Vagina (tissue), 2 donors: ENCODE results near the gene MT1B.

Experiments used
- CTCF ChIP-seq, 3 experiments: fragments of 450-650 bp in 2 of 3; fragments of 200-600 bp in 1 of 3; sonication (generic) in 1 of 3; IDR thresholded peaks; one replicate each; pipeline ENCODE4 v1.5.1; 2017 to 2019; ENCODE audit warnings: antibody characterized with exemption in 3 of 3, mild to moderate bottlenecking in 2 of 3, moderate library complexity in 2 of 3
- POLR2AphosphoS5 ChIP-seq, 2 donors: sonication (generic); formaldehyde crosslinking; IDR thresholded peaks; one replicate each; pipeline ENCODE4 v1.9.0; 2017; ENCODE audit warnings: antibody characterized with exemption in 2 of 2, mild to moderate bottlenecking in 2 of 2, low read depth in 1 of 2; ENCODE audit not compliant: insufficient read depth in 1 of 2

- TF ChIP-seq POLR2AphosphoS5 (IDR thresholded peaks at IDR 0.05; ENCODE audit: insufficient read depth in 1 of 2, low read depth in 1 of 2) (no peak), CTCF (IDR thresholded peaks at IDR 0.05) (no peak)
Observed at GRCh38 chr16:56606071-56606475, 45.6 kb upstream of the MT1B start.
